Erythroblast (primary cell): ENCODE data around the gene P2RX6.

Source experiments
- DNase-seq, 2 experiments: peaks; one replicate each; lab custom pipeline; 2025; lab: John Stamatoyannopoulos, UW
- GATA1 ChIP-seq: IDR thresholded peaks from 2 replicates; pipeline ENCODE4 v1.6.1; 2011; ENCODE audit warnings: low read depth, mild to moderate bottlenecking, control low read depth, low read length, moderate library complexity
- POLR2A ChIP-seq: IDR thresholded peaks from 2 replicates; pipeline ENCODE4 v1.6.1; 2011; ENCODE audit warnings: mild to moderate bottlenecking, low read length

P2RX6 gene

DNA sequence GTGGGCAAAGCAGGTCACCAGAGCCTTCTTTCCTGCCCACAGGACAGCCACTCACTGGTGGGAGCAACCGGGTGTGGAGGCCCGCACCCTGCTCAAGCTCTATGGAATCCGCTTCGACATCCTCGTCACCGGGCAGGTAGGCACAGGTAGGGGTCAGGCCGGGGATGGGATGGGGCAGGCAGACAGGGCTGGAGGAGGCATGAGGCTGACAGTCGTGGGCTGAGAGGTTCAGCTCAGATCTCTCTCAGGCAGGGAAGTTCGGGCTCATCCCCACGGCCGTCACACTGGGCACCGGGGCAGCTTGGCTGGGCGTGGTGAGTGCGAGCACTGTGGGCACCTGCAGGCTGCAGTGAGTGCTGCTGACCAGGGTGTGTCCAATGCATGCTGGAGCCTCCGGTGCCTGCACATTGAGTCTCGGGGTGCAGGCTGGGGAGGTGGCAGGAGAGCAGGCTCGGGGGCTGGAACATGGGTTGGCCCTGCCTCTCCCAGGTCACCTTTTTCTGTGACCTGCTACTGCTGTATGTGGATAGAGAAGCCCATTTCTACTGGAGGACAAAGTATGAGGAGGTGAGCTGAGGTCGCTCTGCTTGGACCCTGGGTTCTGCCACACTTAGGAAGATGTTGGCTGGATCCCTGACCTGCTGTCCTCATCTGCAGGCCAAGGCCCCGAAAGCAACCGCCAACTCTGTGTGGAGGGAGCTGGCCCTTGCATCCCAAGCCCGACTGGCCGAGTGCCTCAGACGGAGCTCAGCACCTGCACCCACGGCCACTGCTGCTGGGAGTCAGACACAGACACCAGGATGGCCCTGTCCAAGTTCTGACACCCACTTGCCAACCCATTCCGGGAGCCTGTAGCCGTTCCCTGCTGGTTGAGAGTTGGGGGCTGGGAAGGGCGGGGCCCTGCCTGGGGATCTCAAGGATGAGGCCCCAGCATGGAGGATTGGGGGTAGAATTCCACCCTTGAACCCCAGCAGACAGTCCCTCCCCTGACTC lies 11.1 kb downstream of the P2RX6 start:
- DNase-seq = no peak
- no peak for TF ChIP-seq POLR2A
- TF ChIP-seq GATA1 = no peak

DNA sequence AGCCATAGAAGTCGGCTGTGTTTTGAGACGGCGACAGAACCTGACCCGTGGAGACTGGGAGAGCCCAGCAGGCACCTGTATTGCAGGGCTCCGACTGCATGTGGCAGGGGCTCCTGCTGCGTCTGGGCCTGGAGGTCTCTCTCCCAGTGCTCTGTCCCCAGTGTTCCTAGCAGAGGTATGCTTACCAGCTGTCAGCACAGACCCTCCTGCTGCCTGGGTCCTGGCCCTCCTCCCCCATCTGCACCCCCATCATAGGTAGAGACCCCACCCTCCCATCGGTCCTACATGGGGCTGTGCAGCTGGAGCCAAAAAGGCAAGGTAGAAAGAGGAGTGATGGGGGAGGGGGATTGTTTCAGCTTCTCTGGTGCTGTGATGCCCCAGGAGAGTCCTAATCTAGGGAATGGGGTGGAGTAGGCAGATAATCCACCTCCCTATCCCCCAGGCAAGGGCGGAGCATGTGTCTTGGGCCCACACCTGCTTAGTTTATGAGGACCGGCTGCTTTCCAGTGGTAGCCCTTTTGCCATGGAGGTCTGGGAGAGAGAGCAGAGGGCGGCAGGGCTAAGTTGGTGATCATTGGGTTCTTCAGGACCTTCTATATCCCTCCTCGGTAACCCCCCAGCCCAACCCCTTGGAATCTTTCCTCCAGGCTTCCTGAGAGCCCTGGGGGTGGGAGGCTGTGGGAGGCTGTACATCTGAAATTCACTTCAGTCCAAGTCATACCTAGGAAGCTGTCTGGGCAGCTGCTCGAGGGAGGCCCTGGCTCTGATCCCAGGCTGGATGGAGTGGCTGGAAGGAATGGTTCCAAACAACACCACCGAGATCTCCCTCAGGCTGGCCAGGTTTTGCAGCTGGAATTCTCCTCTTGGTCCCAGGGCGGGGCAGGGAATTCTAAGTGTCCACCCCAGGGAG lies 12.1 kb downstream of the P2RX6 start:
- TF ChIP-seq GATA1 (no peak), POLR2A (no peak)
- no peak for DNase-seq

DNA sequence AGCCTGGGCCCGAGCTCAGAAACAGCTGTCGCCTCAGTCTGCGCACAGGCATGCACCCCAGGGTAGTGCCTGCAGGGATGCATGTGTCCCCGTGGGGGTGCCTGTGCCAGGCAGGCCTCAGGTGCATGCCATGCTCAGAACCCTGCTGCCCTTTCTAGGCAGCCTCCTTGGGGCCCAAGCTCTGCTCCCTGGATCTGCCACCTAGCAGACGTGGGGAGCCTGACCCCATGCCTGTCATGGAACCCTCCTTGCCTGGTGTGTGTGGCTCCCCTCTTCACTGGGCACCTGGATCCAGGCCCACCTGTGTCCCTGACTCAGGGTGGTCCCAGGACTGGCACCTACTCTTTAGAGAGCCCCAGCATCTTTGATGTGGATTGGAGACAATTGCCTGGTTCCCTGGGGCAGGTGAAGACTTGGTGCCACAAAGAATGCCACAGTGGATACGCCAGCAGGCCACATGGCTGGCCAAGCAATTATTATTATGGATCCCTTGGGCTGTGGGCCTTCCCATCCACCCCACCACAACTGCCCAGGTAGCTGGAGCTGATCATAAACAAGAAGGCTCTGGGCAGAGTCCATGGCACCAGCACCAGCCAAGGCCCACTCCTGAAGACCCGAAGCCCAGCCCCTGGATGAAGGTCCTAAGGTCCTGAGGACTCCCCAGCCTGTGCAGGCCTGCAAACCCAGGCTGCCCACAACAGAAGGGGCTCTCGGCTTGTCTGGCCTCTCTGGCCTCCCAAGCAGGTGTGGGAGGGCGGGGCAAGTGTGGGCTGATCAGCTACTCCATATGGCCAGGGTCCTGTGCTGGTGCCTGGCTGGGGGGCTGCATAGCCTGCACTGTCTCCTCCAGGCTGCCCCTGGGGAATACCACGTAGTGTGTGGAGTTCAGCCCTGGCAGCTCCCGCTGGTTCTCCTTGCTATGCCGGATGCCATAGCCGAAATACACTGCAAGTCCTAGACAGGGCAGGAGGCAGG lies 13.6 kb downstream of the P2RX6 start:
- DNase-seq = no peak
- TF ChIP-seq POLR2A (no peak), GATA1 (no peak)

DNA sequence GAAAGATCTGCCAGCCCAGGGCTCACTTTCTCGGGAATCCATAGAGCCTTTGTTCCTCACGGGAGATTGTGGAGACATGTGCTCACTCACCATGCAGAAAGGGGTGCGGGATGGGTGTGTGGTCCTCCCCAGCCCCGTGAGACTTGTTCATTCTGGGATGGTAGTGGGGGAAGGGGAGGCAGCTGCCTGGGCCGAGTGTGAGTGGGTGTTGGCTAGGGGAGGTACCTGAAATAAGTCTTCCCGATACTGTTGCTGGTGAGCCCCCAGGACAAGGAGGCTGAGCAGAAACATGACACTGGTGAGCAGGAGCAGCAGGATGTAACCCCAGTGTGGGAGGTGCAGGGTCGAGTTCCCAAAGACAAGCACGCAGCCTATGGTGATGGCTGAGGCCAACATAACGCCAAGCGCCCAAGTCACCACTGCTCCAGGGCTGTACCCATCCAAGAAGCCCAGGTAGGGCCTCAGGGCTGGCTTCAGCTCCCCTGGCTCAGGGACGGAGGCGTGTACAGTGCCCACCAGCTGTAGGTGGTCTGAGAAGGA lies 14.6 kb downstream of the P2RX6 start:
- DNase-seq = no peak
- TF ChIP-seq GATA1 (no peak), POLR2A (no peak)

DNA sequence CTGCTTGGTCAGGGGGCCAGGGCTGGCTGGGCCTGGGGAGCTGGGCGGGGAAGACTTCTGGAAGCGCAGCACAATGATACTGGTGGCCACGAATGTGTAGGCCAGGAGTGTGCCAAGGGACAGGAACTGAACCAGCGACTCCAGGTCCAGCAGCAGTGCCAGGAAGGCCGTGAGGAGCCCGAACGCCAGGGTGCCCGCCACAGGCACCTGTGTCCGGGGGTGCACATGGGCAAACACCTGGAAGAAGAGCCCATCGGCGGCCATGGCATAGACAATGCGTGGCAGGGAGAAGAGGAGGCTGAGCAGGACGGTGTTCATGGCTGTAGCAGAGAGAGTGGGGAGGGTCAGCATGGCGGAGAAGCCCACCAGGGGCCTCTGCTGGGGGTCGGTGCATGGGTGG lies 15.1 kb downstream of the P2RX6 start:
- TF ChIP-seq POLR2A (no peak), GATA1 (no peak)
- DNase-seq = no peak

DNA sequence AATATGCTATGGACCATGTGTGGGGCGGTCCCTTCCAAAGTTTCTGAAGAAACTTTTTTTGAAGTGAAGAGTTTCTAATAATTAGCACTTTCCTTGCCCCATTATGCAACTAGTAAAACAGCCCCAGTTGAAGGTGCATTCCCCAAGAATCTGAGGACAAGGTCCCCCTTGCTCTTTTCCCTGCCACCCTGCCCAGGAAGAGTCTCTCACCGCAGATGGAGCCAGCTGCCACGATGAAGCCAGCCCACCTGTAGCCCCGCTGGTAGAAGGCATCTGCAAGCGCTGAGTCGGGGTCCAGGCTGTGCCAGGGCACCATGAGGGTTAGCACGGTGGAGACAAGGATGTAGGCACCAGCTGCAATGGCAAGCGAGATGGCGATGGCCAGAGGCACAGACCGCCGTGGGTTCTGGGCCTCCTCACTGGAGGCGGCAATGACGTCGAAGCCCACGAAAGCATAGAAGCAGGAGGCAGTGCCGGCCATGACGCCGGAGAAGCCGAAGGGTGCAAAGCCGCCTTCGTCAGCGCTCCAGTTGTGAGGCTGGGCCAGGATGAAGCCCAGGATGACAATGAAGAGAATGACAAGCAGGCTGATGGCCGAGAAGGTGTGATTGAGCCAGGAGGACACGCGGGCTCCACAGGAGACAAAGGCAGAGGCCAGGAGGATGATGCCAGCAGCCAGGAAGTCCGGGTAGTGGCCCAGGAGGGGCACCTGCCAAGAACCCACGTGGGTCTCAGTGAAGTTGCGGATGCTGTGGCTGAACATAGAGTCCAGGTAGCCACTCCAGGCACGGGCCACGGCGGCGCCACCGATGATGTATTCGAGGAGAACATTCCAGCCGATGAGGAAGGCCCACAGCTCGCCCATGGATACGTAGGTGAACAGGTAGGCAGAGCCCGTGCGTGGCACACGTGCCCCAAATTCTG lies 15.9 kb downstream of the P2RX6 start:
- DNase-seq = no peak
- TF ChIP-seq GATA1 (no peak), POLR2A (no peak)

DNA sequence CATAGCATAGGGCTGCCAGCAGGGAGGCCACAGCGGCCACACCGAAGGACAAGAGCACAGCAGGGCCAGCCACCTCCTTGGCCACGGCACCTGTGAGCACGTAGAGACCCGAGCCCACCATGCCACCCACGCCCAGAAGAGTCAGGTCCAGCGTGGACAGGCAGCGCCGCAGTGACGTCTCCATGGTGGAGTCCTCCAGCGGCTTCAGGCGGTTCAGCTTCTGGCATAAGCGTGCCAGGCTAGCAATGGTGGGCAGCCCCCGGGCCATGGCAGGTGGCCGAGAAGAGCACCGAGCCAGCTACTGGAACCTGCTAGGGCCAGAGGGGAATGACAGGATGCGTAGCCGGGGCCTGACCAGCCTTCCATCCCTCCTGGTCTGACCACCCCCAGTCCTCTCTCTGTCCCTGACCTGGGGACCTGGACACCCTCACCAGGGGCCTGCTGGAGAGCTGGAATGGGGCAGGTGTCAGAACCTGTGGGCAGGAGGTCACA lies 16.6 kb downstream of the P2RX6 start:
- DNase-seq = no peak
- TF ChIP-seq POLR2A (no peak), GATA1 (no peak)

DNA sequence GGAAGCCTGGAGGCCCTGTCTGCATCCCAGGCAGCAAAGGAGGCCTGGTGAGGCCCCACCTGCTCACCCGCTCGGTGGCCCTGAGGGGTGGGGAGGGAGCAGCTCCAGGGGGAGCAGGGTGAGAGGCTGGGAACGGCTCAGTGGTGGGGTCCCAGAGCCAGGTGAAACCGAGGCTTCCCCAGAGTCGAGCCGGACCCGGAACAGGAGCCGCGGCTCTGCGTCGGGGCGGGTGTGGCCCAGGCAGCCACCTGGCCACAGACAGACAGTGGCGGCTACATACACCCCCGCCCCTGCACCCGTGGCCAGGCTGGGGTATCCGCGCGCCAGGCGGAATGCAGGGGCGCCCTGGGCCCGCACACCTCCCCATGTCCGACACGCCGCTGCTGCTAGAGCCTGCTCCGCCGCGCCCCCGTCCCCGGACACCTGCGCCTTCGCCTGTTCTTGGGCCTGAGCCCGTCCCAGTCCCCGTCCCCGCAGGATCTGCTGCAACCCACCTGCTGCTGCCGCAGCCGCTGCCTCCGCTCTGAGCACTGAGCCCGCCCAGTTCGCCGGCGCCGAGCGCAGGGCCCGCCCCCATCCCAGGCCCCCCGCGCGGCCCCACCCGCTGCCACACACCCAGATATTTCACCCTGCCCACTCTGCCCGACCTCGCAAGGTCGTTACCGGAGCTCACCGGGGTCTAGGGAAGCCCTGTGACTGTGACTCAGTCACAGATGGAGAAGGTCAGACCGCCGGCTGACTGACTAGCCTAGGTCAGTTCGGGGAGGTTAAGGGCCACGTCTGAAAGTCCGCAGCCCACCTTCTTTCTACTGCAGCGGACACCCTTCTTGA lies 17.3 kb downstream of the P2RX6 start, which contains the start of gene SLC7A4:
SLC7A4 (minus strand) TSS at position 525 of the 831 bp plus-strand sequence. CDS start 749 bp downstream, outside the sequence.
- no peak for TF ChIP-seq GATA1
- TF ChIP-seq POLR2A = no peak

DNA sequence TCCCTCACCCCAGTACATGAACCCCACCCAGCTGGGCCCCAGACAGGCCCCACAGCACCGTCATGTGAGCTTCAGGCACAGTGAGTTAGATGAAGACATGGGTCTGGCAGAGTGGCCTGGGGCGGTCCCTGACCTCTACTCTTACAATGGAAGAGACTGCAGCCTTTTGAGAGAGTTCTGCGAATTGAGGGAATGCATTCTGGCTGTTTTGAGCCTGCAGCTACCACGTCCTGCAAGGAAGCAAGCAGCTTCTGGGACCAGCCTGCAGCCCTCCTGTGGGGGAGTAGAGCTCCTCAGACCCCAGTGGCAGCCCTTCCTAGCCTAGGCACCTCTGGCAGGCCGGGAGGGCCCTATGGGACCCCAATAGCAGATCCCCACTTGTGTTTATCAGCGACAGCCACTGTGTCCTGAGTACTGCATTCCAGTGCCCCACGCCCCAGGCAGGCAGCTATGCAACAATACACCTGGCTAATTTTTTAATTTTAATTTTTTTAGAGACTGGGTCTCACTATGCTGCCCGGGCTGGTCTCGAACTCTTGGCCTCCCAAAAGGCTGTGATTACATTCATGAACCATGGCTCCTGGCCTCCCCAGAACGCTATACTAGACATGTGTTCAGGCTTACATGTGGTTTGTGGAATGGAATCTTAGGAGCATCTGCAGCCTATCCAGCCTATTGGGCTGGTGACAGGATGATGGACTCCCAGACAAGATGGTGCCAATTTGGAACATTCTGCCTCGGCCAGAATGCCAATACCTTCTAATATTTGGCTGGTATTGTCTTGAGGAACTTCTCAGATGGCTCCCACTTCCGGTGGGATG lies 18.1 kb downstream of the P2RX6 start:
- TF ChIP-seq POLR2A (no peak), GATA1 (no peak)
- peak; percentile 41 to 52 for DNase-seq

More for the DNA sequence above, 17.3 kb downstream of the P2RX6 start, which contains the start of gene SLC7A4:
- peak; percentile 43 to 63 for DNase-seq

DNA sequence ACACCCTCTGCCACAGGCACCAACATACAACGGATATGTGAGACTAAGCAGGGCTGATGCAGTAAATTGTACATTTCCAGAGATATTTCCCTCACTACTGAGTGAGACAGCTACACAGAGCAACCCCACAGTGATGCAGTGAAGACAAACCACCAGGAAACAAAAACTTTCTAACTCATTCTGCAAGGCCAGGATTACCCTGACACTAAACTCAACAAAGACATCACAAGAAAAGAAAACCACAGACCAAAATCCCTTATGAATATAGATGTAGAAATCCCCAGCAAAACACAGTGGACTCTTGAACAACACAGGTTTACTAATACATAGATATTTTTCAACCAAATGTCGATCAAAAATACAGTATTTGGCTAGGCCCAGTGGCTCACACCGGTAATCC lies 18.9 kb downstream of the P2RX6 start:
- DNase-seq = no peak
- TF ChIP-seq GATA1 (no peak), POLR2A (no peak)
